HG03108 (cell line): ENCODE results near the gene ZBP1.
"Not testable (repeated sequence)": the region's sequence is repeated elsewhere in the genome, so short reads cannot be mapped to it uniquely, and the experiment has no call there.

Experiments
- ATAC-seq: cut with Tn5 transposase; IDR thresholded peaks from one replicate; pipeline ENCODE4 v1.9.1; 2021; ENCODE audit warnings: moderate library complexity; ENCODE audit not compliant: unreplicated experiment

Gene ZBP1

GRCh38 chr20:57647933-57648785, 27.9 kb upstream of the ZBP1 start:
- no peak for ATAC-seq

DNA sequence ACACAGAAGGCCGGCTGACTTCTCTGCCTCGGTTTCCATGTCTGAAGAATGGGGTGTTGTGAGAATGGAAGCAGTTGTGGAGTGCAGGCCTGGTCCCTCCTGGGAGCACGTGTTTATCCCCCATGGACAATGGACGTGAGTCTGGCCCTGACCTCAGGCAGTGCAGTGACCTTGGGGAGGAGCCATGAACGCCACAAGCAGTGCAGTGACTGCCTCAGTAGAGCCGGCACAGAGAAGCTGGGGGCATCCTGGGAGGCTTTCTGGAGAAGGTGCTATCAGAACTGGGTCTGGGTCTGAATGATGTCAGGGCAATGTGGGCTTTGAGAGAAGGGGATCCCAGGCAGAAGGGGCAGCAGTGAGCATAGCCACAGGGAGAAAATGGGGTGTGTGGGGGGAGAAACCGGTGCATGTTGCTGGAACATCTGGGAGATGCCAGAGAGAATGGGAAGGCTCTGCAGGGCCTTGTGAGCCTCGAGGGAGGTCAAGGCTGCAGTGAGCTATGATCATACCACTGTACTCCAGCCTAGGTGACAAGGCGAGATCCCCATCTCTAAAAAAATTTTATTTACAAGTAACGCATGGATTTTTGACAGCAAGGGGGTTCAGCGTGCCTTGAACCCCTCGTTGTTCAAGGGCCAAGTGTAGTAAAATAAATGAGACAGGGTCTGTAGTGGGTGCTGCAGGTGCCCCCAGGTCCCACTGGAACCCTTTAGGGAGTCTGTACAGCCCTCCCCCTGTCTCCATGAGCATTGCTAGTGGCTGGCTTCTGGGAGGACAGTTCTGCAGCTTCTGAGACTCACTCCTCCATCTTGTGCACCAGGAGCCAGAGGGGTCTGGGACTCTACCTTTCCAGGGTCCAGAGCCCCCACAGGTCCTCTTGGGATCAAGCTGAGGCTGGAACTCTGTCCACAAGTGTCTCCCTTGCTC, 27.0 kb upstream of the ZBP1 start:
- no peak for ATAC-seq

- ATAC-seq = no peak
Observed at GRCh38 chr20:57638895-57639236, 18.6 kb upstream of the ZBP1 start.

- ATAC-seq = no peak
Observed at GRCh38 chr20:57638173-57638894, 18.1 kb upstream of the ZBP1 start.

DNA sequence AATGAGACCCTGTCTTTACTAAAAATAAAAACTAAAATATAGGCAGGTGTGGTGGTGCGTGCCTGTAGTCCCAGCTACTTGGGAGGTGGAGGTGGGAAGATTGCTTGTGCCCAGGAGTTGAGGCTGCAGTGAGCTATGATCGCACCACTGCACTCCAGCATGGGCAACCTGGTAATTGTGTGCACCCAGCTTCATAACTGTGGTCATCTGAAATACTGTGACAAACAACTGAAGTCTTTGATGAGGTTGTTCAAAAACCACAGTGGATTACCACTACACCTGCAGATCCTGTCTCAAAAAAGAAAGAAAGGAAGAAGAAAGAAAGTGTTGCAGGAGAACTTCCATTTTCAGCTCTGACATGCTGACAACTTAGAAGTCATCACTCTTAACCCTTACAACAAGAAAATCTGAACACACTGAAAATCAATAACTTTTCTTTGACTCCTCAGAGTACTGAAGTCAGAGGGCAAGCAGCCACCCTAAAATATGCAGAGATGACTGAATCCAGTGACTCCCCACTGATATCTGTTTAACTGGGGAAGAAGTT, 13.8 kb upstream of the ZBP1 start:
- ATAC-seq = no peak

- no peak for ATAC-seq
Observed at GRCh38 chr20:57632286-57632685, 12.1 kb upstream of the ZBP1 start.

- ATAC-seq = no peak
Observed at GRCh38 chr20:57630061-57630460, 9.8 kb upstream of the ZBP1 start.

- not testable (repeated sequence) for ATAC-seq
Observed at GRCh38 chr20:57629491-57629901, 9.3 kb upstream of the ZBP1 start.

GRCh38 chr20:57628962-57629308, 8.7 kb upstream of the ZBP1 start:
- not testable (repeated sequence) for ATAC-seq

GRCh38 chr20:57628047-57628961, 8.1 kb upstream of the ZBP1 start:
- no peak for ATAC-seq

- no peak for ATAC-seq
Observed at GRCh38 chr20:57627339-57627738, 7.1 kb upstream of the ZBP1 start.

GRCh38 chr20:57625978-57626377, 5.8 kb upstream of the ZBP1 start:
- no peak for ATAC-seq

DNA sequence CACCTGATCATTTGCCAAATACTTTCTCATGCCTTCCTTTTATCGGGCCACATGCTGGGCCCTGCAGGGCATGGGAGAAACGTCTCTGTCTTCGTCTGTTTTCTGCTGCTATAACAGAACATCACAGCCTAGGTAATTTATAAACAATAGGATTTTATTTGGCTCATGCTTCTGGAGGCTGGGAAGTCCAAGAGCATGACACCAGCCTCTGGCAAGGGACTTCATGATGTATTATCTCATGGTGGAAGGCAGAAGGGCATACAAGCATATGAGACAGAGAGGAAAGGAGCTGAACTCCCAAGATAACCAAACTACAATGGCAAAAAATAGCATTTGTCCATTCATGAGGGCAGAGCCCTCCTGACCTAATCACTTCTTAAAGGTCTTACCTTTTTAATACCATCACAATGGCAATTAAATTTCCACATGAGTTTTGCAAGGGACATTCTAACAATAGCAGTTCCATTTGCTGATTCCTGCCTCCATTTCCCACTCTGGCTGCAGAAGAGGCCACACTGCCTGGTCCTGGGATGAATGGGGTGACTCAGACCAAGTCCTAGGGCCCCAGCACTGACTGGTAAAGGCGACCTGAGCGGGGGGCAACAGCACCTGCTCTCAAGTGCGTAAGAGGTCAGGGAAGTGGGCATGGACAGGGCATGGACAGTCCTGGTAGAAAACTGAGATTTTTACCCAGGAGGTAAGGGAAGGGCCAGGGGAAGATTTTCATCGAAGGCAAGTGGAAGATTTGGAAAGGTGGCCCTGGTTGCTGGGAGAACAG, 5.1 kb upstream of the ZBP1 start:
- ATAC-seq = no peak

DNA sequence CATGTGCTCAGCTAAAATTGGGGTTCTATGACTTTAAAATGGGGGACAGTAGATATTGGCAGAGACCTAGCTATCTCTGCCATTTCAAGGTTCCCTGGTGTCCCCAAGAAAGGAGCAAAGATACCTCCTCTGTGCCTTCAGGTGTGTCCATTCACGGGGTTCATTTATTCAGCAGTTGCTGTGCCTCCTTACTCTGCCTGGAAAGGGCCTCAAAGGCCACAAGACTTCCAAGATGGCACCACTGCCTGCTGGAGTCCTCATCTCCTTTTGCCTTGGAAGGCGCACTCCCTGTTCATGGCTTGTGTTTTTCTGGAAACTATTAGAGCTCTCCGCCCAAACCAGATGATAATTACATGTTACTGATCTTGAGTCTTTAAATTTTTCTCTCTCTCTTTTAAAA, 3.9 kb upstream of the ZBP1 start:
- ATAC-seq = no peak

DNA sequence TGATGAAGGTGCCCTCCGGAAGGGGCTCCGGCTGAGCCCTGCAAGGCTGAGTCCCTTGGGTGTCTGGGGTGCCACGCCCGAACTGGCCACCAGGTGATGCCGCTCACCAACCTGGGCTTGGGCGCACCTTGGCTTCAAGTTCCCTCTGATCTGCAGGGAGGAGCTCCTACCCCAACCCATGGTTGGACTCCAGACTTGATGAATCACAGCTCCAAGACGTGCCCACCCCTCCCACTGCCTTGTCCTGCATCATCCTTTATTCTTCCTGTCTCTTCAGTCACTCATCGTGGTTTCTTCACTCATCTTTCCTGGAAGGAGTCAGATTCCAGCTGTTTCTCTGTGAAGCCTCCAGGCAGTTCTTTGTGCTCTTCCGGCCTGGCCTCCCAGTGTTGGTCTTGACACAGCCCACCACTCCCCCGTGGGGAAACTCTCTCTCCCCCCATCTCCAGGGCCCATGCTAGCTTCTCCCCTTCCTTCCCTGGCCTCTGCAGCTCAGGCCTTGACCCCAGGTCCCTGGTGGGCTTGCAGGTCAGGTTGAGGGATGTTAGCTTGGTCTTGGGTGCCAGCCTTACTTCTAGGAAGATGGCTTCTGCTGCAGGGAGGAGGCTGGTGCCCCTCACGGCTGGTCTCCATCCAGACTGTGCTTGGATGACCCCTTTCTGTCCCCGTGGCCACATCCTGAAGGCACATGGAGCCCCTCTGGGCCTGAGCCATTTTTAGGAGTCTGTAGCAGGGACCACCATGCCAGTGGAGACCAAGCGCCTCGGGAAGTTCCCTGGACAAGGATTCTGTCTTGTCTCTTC, 2.6 kb upstream of the ZBP1 start:
- ATAC-seq = no peak

DNA sequence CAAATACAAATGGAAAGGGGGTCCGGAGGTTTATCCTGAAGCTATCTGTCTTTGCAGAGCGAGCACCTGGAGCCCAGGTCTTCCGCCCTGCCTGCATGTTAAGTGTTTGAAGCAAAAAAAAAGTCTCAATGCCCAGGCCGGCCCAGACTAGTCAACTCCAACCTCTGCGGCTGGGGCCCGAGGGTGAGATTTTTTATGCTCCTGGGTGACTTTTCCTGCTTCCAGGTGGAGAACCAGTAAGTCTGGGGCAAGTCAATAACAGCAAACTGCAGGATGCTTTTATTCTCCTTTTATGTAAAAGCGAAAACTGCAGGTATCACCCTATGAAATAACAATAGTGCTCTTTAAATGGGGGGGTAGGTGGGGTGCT, 2.0 kb upstream of the ZBP1 start:
- ATAC-seq = no peak

GRCh38 chr20:57621421-57622200, 1.4 kb upstream of the ZBP1 start:
- ATAC-seq = no peak

- ATAC-seq = no peak
Observed at GRCh38 chr20:57620999-57621398, 773 bp upstream of the ZBP1 start.
